GM19438 (cell line): ENCODE results near the gene ARFGEF3.

Source experiments
- ATAC-seq: cut with Tn5 transposase; IDR thresholded peaks from one replicate; pipeline ENCODE4 v1.9.1; 2021; ENCODE audit warnings: low read depth; ENCODE audit not compliant: unreplicated experiment

The ARFGEF3 gene

GRCh38 chr6:138378463-138378862 lies 216.7 kb downstream of the ARFGEF3 start:
- ATAC-seq = no peak

GRCh38 chr6:138382498-138383265 lies 220.9 kb downstream of the ARFGEF3 start:
- ATAC-seq = no peak

- ATAC-seq = no peak
These were observed 222.0 kb downstream of the ARFGEF3 start for GRCh38 chr6:138383776-138384175.

DNA sequence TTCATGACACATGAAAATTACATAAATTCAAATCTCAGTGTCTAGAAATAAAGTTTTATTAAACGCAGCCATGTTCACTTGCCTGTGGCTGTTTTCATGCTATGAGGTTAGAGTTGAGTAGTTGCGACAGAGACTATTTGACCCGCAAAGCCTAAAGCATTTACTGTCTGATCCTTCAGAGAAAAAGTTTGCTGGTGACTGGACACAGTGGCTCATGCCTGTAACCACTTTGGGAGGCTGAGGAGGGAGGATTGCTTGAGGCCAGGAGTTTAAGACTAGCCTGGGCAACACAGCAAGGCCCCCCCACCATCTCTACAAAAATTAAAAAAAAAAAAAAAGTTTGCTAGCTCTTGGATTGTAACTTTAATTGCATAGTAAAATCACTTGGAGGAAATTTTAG lies 225.2 kb downstream of the ARFGEF3 start:
- no peak for ATAC-seq

DNA sequence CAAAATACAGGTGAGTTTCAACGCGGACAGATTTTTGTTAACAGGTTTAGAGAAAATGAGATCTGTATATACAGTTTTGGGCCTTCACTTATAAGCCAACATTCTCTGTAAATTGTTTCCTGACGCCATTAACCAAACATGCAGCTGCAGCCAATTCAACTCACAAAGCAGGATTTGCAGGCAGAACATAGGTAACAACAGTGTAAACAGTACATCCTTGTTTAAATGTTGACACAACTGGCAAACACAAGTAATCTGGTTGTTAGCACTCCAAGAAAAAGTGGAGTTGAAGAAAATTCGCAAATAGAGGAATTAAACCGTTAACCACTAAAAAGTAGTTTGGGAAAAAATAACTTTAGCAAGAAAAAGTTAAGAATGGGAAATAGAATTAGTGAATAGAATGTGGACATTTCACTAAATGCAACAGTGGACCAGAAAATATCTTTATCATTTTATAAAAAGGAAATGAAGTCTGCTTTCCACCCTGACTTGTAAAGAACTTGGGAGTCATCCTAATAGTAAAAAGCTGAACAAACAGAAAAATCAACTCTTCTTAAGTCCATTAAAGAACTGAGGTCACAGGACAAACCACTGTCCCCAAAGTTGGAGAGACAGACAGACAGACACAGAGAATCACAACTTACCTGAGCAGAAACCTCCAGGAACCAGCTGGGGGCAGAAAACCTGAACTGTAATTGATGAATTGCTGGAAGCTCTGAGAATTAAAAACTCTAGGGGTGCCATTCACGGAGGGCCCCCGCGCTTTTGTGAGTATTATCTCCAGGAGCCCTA lies 226.0 kb downstream of the ARFGEF3 start:
- ATAC-seq = no peak

GRCh38 chr6:138389551-138389950 lies 227.8 kb downstream of the ARFGEF3 start:
- ATAC-seq = no peak
